ENCODE data around the gene SMURF1. TPM values are rescaled to one million over a fixed set of nuclear protein-coding genes. Genes with fewer than 3 reads are reported as not detected.

Gene SMURF1
- total RNA-seq, 1 donor from 2014 or later = 51.3 TPM

DNA sequence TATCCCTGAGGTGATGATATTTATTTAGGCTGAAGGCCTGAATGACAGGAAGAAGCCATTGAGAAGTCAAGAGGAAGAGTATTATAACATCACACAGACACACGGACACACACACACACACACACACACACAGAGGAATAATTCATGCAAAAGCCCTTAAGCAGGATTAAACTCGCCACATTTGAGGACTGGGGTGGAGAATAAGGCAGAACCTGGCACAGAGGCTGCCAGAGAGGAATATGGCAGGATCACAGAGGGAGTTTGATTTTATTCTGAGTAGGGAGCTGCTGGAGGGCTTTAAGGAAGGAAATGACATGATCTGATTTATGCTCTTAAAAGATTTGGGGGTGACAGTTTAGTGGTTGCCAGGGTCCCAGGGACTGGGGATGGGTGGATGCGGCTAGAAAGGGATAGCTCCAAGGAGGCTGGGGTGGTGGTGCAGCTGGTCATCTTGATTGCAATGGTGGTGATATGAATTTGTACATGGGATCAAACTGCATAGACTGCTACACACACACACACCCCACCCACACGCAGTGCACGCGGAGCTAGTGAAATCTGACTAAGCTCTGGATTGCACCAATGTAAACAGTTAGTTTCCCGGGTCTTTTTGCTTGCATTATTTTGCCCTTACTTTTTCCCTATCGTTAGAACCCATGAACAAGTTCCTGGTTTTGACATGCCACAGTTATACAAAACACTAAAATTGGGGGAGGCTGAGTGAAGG lies 11.2 kb downstream of the SMURF1 start:
- no peak overlapping the region for H3K4me3 ChIP-seq (ENCODE audit: low read depth, low read length)
- no peak for DNase-seq (ENCODE audit: low read depth)
- TF ChIP-seq, protein P1, sequence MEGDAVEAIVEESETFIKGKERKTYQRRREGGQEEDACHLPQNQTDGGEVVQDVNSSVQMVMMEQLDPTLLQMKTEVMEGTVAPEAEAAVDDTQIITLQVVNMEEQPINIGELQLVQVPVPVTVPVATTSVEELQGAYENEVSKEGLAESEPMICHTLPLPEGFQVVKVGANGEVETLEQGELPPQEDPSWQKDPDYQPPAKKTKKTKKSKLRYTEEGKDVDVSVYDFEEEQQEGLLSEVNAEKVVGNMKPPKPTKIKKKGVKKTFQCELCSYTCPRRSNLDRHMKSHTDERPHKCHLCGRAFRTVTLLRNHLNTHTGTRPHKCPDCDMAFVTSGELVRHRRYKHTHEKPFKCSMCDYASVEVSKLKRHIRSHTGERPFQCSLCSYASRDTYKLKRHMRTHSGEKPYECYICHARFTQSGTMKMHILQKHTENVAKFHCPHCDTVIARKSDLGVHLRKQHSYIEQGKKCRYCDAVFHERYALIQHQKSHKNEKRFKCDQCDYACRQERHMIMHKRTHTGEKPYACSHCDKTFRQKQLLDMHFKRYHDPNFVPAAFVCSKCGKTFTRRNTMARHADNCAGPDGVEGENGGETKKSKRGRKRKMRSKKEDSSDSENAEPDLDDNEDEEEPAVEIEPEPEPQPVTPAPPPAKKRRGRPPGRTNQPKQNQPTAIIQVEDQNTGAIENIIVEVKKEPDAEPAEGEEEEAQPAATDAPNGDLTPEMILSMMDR (IDR thresholded peaks at IDR 0.05; ENCODE audit: insufficient read depth, low read length, poor library complexity, severe bottlenecking) = no peak
- no peaks in the 10 kb centered on the region for H3K27me3 ChIP-seq (ENCODE audit: control insufficient read depth, insufficient read depth, low read length)
- no peaks in the 10 kb centered on the region for H3K36me3 ChIP-seq (ENCODE audit: control insufficient read depth, insufficient read depth, low read length)

DNA sequence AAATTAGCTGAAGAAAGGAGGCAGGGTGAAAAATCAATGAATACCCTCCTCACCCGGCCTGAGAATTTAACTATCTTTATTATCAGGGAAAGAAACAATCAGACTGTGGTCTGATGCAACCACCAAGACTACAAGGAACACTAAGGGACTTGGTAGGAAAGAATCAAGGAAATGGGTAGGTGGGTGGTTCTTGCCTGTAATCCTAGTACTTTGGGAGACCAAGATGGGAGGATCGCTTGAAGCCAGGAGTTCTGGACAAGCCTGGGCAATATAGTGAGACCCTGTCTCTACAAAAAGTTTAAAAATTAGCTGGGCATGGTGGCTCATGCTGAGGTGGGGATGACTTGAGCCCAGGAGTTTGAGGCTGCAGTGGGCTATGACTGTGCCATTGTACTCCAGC lies 12.6 kb downstream of the SMURF1 start:
- no peak overlapping the region for H3K4me3 ChIP-seq (ENCODE audit: low read depth, low read length)
- TF ChIP-seq, protein P1 (IDR thresholded peaks at IDR 0.05; ENCODE audit: insufficient read depth, low read length, poor library complexity, severe bottlenecking) = no peak
- H3K36me3 ChIP-seq (ENCODE audit: control insufficient read depth, insufficient read depth, low read length) = no peaks in the 10 kb centered on the region
- no peaks in the 10 kb centered on the region for H3K27me3 ChIP-seq (ENCODE audit: control insufficient read depth, insufficient read depth, low read length)
- DNase-seq (ENCODE audit: low read depth) = no peak

DNA sequence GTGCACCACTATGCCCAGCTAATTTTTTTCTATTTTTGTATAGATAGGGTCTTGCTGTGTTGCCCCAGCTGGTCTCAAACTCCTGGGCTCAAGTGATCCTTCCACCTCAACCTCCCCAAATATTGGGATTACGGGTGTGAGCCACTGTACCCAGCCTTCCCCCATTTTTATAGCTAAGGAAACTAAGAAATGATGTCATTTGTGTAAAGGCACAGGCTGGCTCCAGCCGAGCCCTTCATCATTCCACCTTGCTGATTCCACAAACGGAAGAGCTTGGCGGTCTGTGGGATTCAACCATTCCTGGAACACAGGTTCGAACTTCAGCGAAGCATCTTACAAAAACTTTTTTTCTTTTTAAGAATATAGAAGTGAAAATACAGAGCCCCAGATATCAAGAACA lies 14.4 kb downstream of the SMURF1 start:
- Histone ChIP-seq H3K36me3 (ENCODE audit: control insufficient read depth, insufficient read depth, low read length) (no peaks in the 10 kb centered on the region), H3K4me3 (ENCODE audit: low read depth, low read length) (no peak overlapping the region), H3K27me3 (ENCODE audit: control insufficient read depth, insufficient read depth, low read length) (no peaks in the 10 kb centered on the region)
- TF ChIP-seq, protein P1 (IDR thresholded peaks at IDR 0.05; ENCODE audit: insufficient read depth, low read length, poor library complexity, severe bottlenecking) = no peak
- no peak for DNase-seq (ENCODE audit: low read depth)

DNA sequence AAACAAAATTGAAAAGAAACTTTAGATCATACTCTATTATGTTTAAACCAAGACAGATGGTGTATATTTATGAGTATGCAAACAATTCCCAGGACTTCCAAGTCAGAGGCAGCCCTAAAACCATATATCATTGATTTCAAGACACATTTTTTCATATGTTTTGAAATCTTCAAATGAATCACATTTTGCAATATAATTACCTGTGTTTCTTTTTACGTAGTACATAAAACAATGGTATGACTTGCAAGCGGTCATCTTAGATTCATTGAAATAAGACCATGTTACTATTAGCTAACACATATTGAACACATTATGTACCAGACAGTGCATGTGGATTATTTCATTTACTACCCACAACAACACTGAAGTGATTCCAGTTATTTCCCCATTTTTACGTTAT lies 14.9 kb downstream of the SMURF1 start:
- H3K4me3 ChIP-seq (ENCODE audit: low read depth, low read length) = no peak overlapping the region
- TF ChIP-seq, protein P1 (IDR thresholded peaks at IDR 0.05; ENCODE audit: insufficient read depth, low read length, poor library complexity, severe bottlenecking) = no peak
- DNase-seq (ENCODE audit: low read depth) = no peak
- no peaks in the 10 kb centered on the region for H3K36me3 ChIP-seq (ENCODE audit: control insufficient read depth, insufficient read depth, low read length)
- no peaks in the 10 kb centered on the region for H3K27me3 ChIP-seq (ENCODE audit: control insufficient read depth, insufficient read depth, low read length)

- Histone ChIP-seq H3K27me3 (ENCODE audit: control insufficient read depth, insufficient read depth, low read length) (no peaks in the 10 kb centered on the region), H3K36me3 (ENCODE audit: control insufficient read depth, insufficient read depth, low read length) (no peaks in the 10 kb centered on the region), H3K4me3 (ENCODE audit: low read depth, low read length) (no peak overlapping the region)
- TF ChIP-seq, protein P1 (IDR thresholded peaks at IDR 0.05; ENCODE audit: insufficient read depth, low read length, poor library complexity, severe bottlenecking) = no peak
- no peak for DNase-seq (ENCODE audit: low read depth)
These were observed 15.6 kb downstream of the SMURF1 start for GRCh38 chr7:99128076-99128950.

Data from kidney epithelial cell (primary cell).